Upper lobe of left lung (tissue), 6 donors: Measurements from ENCODE around the gene GALNT18. TPM values are rescaled to one million over a fixed set of nuclear protein-coding genes. Genes with fewer than 3 reads are reported as not detected.
A peak's percentile ranks its signal among the peaks of the same experiment; 100 is the strongest.

ENCODE experiments used
- ATAC-seq, 2 donors: fragments of 200-7000 bp; cut with Tn5 transposase; one replicate each; pipeline ENCODE4 v1.9.1; 2022; ENCODE audit warnings: mild to moderate bottlenecking in 2 of 2, moderate library complexity in 2 of 2; ENCODE audit not compliant: low FRiP score in 2 of 2
- DNase-seq, 2 donors: peaks; one replicate each; pipeline ENCODE4 v3.0.0-alpha.2; 2019 to 2020
- H3K27ac ChIP-seq, 4 donors: fragments of 200-600 bp; sonication (generic); one replicate each; pipeline ENCODE4 v1.5.1; 2016 to 2019
- H3K27me3 ChIP-seq, 4 donors: fragments of 200-600 bp; sonication (generic); one replicate each; pipeline ENCODE4 v1.5.1; 2017 to 2019
- H3K36me3 ChIP-seq, 4 donors: fragments of 200-600 bp; sonication (generic); one replicate each; pipeline ENCODE4 v1.5.1; 2016 to 2019
- H3K4me1 ChIP-seq, 4 donors: fragments of 200-600 bp; sonication (generic); one replicate each; pipeline ENCODE4 v1.5.1; 2018 to 2019
- H3K4me3 ChIP-seq, 4 donors: fragments of 200-600 bp; sonication (generic); one replicate each; pipeline ENCODE4 v1.5.1; 2017 to 2019; ENCODE audit warnings: mild to moderate bottlenecking in 2 of 4, moderate library complexity in 1 of 4
- H3K9me3 ChIP-seq, 4 donors: fragments of 200-600 bp; sonication (generic); one replicate each; pipeline ENCODE4 v1.5.1; 2018 to 2019
- EP300 ChIP-seq, 4 donors: sonication (generic); formaldehyde crosslinking; IDR thresholded peaks; one replicate each; pipeline ENCODE4 v1.5.1; 2017; ENCODE audit warnings: antibody characterized with exemption in 4 of 4, control low read depth in 2 of 4
- POLR2A ChIP-seq, 4 donors: fragments of 450-650 bp; IDR thresholded peaks; one replicate each; pipeline ENCODE4 v1.5.1; 2016 to 2017; ENCODE audit warnings: antibody characterized with exemption in 4 of 4, mild to moderate bottlenecking in 2 of 4
- POLR2AphosphoS5 ChIP-seq, 2 donors: sonication (generic); formaldehyde crosslinking; IDR thresholded peaks; one replicate each; pipeline ENCODE4 v1.5.1; 2017; ENCODE audit warnings: antibody characterized with exemption in 2 of 2
- WGBS, 2 donors: methylation state at CpG; one replicate each; pipeline ENCODE4 v1.1.5; 2017 to 2018; 5-methylcytosine and 5-hydroxymethylcytosine counted together
- total RNA-seq, 6 donors: library from RNA; depleted of rRNA in 4 of 6; stranded (reverse); fragments of >200 nt in 4 of 6; gene quantifications; one replicate each; pipeline versions ENCODE4 v1.1.0 to v1.2.1, GENCODE V29; 2016 to 2021
- TF ChIP-seq, protein P1 (sequence below), 6 experiments: fragments of 450-650 bp in 4 of 6; fragments of 200-600 bp in 2 of 6; sonication (generic) in 2 of 6; IDR thresholded peaks; one replicate each; pipeline ENCODE4 v1.5.1; 2016 to 2019; ENCODE audit warnings: antibody characterized with exemption in 6 of 6
- donor health status: DM: no; HTN: no; CAD: no; lungs with moderate emphysema.
- donor health status: DM: no; HTN: yes; CAD: no; lungs with severe emphysema.

The GALNT18 gene
- total RNA-seq, 6 donors from 2014 or later: 48.2 to 115 (median 61.8) TPM

DNA sequence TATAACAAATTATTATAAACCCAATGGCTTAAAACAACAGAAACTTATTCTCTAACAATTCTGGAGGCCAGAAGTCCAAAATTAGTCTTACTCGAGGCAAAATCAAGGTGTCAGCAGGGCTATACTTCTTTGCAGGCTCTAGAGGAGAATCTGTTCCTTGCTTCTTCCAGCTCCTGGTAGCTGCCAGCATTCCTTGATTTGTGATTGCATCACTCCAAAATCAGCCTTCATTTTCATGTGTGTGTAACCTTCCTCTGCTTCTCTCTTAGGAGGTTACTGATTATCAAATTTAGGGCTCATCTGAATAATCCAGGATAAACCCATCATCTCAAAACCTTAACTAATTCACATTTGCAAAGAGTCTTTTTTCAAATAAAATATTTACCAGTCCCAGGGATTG is 23.6 kb downstream of the GALNT18 start:
- Histone ChIP-seq H3K27ac (no peak overlapping the region), H3K9me3 (no peaks in the 10 kb centered on the region), H3K4me1 (no peaks in the 10 kb centered on the region), H3K27me3 (no peaks in the 10 kb centered on the region), H3K36me3 (no peaks in the 10 kb centered on the region), H3K4me3 (no peak overlapping the region)
- TF ChIP-seq, protein P1, sequence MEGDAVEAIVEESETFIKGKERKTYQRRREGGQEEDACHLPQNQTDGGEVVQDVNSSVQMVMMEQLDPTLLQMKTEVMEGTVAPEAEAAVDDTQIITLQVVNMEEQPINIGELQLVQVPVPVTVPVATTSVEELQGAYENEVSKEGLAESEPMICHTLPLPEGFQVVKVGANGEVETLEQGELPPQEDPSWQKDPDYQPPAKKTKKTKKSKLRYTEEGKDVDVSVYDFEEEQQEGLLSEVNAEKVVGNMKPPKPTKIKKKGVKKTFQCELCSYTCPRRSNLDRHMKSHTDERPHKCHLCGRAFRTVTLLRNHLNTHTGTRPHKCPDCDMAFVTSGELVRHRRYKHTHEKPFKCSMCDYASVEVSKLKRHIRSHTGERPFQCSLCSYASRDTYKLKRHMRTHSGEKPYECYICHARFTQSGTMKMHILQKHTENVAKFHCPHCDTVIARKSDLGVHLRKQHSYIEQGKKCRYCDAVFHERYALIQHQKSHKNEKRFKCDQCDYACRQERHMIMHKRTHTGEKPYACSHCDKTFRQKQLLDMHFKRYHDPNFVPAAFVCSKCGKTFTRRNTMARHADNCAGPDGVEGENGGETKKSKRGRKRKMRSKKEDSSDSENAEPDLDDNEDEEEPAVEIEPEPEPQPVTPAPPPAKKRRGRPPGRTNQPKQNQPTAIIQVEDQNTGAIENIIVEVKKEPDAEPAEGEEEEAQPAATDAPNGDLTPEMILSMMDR (IDR thresholded peaks at IDR 0.05): no peak
- no peak for TF ChIP-seq POLR2AphosphoS5 (IDR thresholded peaks at IDR 0.05)
- TF ChIP-seq POLR2A (IDR thresholded peaks at IDR 0.05): no peak
- no peak for TF ChIP-seq EP300 (IDR thresholded peaks at IDR 0.05)
- ATAC-seq: no peak
- 91 to 97% methylated on average over 1 of the region's 1 CpG for WGBS, 2 donors
- no peak for DNase-seq

DNA sequence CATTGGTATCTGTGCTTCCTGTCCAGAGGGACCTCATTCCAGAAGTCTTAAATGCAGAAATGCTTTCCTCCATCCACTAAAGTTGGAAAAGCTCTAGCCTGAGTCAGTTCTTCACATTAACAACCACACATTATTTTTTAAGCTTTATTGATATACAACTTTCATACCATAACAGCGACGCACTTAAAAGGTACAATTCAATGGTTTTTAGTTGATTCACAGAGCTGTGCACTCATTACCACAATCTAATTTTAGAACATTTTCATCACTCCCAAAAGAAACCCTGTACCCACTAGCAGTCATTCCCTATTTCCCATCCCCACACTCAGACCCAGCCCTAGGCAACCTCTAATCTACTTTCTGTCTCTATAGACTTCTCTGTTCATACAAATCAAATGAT is 27.6 kb downstream of the GALNT18 start:
- Histone ChIP-seq H3K4me1 (peaks cover 0 to 9% (median 0%) of the 10 kb centered on the region in 4 donors), H3K4me3 (no peak overlapping the region), H3K9me3 (no peaks in the 10 kb centered on the region), H3K27me3 (no peaks in the 10 kb centered on the region), H3K36me3 (no peaks in the 10 kb centered on the region), H3K27ac (peak overlapping the region in 1 of 4 donors; percentile 39)
- ATAC-seq (no peak), DNase-seq (no peak)
- WGBS, 2 donors: 97% methylated on average over 2 of the region's 2 CpGs
- TF ChIP-seq POLR2AphosphoS5 (IDR thresholded peaks at IDR 0.05): no peak

DNA sequence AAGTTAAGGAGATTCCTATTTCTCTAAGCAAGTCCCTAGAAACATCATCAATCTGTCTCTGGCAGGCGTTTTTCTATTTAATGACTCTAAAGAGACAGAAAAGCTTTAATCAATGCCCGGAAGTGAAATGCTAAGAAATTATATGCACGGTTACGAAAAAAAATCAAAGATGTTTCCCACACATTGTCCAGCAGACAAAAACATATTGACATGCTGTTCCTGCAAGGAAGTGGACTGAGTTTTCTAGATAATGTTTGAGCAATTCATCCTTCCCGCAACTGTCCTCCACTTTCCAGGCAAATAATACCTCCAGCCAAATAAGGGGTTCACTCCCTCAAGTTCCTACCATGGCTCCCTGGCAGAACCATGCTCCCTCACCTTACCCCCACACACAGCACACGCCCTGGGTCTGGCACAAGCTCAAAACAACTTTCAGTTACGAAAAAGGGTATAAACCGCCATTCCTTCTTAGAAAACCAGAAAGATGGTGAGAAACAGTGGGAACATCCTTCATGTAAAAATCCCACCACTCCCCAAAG is 29.6 kb downstream of the GALNT18 start:
- no peak for ATAC-seq
- TF ChIP-seq POLR2AphosphoS5 (IDR thresholded peaks at IDR 0.05) (peak in 1 of 2 donors; percentile 22), EP300 (IDR thresholded peaks at IDR 0.05) (peak in 1 of 4 donors; percentile 14), POLR2A (IDR thresholded peaks at IDR 0.05) (no peak)

DNA sequence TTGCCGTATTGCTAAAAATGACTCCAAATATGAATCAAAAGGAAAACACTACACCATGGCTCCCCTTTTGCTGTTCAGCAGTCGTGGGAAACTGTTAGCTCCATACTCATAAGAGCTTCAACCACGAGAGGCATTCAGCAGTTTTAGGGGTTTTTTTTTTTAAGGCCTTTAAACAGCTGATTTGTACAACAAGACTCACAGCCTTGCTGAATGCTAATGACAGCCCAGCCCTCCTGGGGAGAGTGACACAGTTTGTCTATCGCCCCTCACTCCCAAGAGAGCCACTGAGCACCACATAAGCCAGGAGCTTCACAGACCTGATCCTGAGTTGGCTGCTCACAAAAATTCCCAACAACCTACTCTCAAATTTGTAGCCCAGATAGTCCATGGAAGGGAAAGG is 32.4 kb downstream of the GALNT18 start:
- H3K36me3 ChIP-seq: no peaks in the 10 kb centered on the region
- H3K9me3 ChIP-seq: no peaks in the 10 kb centered on the region
- H3K4me3 ChIP-seq: no peak overlapping the region
- peak overlapping the region in 2 of 4 donors; percentile 6 to 31 for H3K27ac ChIP-seq
- ATAC-seq (no peak), DNase-seq (no peak)
- WGBS, 2 donors: 55 to 62% methylated on average over 4 of the region's 4 CpGs
- TF ChIP-seq, protein P1 (IDR thresholded peaks at IDR 0.05): no peak
- no peak for TF ChIP-seq EP300 (IDR thresholded peaks at IDR 0.05)
- no peak for TF ChIP-seq POLR2A (IDR thresholded peaks at IDR 0.05)
- no peak for TF ChIP-seq POLR2AphosphoS5 (IDR thresholded peaks at IDR 0.05)
- no peaks in the 10 kb centered on the region for H3K27me3 ChIP-seq
- H3K4me1 ChIP-seq: peaks cover 0 to 14% (median 10%) of the 10 kb centered on the region in 4 donors

More for the DNA sequence above, 29.6 kb downstream of the GALNT18 start:
- H3K9me3 ChIP-seq: no peaks in the 10 kb centered on the region
- no peaks in the 10 kb centered on the region for H3K36me3 ChIP-seq
- no peak for DNase-seq
- H3K4me3 ChIP-seq: no peak overlapping the region
- peaks cover 0 to 9% (median 3%) of the 10 kb centered on the region in 4 donors for H3K4me1 ChIP-seq
- peak overlapping the region in 3 of 4 donors; percentile 1 to 70 (median 68) for H3K27ac ChIP-seq
- no peaks in the 10 kb centered on the region for H3K27me3 ChIP-seq
- WGBS, 2 donors: 69 to 72% methylated on average over 8 of the region's 8 CpGs

DNA sequence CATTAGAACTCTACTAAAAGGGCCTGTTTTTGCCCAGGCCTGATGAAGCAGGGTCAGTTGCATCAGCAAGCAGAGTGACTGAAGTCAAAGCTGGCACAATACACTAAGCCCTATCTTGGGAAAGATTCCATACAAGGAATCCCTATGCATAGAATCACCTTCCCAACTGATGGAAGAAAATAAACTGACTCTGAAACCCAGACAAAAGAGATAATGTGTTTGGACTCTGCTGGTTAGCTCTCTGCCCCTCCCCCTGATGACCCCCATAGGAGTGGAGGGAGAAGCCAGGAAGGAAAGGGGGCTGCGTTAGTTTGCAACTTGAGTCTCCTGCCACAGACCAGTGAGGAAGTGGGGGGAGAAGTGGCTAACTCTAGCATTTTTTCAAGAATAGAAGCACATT is 32.9 kb downstream of the GALNT18 start:
- no peak for DNase-seq
- Histone ChIP-seq H3K9me3 (no peaks in the 10 kb centered on the region), H3K4me1 (peaks cover 2 to 19% (median 13%) of the 10 kb centered on the region in 4 donors), H3K4me3 (no peak overlapping the region), H3K36me3 (no peaks in the 10 kb centered on the region), H3K27me3 (no peaks in the 10 kb centered on the region), H3K27ac (peak overlapping the region in 1 of 4 donors; percentile 45)
- WGBS, 2 donors: 38 to 45% methylated on average over 1 of the region's 1 CpG
- no peak for TF ChIP-seq POLR2AphosphoS5 (IDR thresholded peaks at IDR 0.05)
- TF ChIP-seq, protein P1 (IDR thresholded peaks at IDR 0.05): no peak
- TF ChIP-seq POLR2A (IDR thresholded peaks at IDR 0.05): no peak
- TF ChIP-seq EP300 (IDR thresholded peaks at IDR 0.05): no peak
- no peak for ATAC-seq

DNA sequence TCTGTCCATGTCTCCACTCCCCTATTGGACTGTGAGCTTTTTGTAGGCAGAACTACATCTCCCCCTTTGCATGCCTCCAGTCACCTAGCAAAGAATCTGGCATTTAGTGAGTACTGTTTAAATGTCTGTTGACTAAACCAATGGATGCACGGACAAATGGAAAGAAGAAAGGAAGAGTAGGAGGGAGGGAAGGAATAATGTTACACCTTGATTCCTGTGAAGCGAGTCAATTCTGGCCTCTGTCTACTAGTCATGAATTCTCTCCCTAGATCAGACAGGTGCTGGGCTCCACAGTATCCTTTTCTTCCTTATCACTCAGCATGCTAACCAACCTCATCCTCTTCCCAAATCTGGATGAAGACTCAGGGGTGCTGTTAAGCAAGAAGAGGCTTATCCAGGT is 33.6 kb downstream of the GALNT18 start:
- Histone ChIP-seq H3K27ac (peak overlapping the region in 1 of 4 donors; percentile 45), H3K4me1 (peaks cover 8 to 23% (median 19%) of the 10 kb centered on the region in 4 donors), H3K27me3 (no peaks in the 10 kb centered on the region), H3K36me3 (no peaks in the 10 kb centered on the region), H3K9me3 (no peaks in the 10 kb centered on the region), H3K4me3 (no peak overlapping the region)
- WGBS, 2 donors: 93% methylated on average over 2 of the region's 2 CpGs
- no peak for TF ChIP-seq POLR2A (IDR thresholded peaks at IDR 0.05)
- TF ChIP-seq EP300 (IDR thresholded peaks at IDR 0.05): no peak
- TF ChIP-seq, protein P1 (IDR thresholded peaks at IDR 0.05): no peak
- TF ChIP-seq POLR2AphosphoS5 (IDR thresholded peaks at IDR 0.05): no peak
- ATAC-seq: no peak
- no peak for DNase-seq
